HEK293T (cell line): ENCODE measurements around the gene GTPBP10.

Experiments
- ARNT ChIP-seq: fragments of 450-650 bp; IDR thresholded peaks from 2 replicates; pipeline ENCODE4 v1.6.1; 2017; ENCODE audit warnings: mild to moderate bottlenecking
- BHLHE40 ChIP-seq: fragments of 450-650 bp; IDR thresholded peaks from 2 replicates; pipeline ENCODE4 v1.6.1; 2016; ENCODE audit warnings: mild to moderate bottlenecking, moderate library complexity, borderline replicate concordance
- ELF4 ChIP-seq: fragments of 450-650 bp; IDR thresholded peaks from 2 replicates; pipeline ENCODE4 v1.6.1; 2017; ENCODE audit warnings: antibody characterized with exemption
- FOXA1 ChIP-seq: fragments of 450-650 bp; IDR thresholded peaks from 2 replicates; pipeline ENCODE4 v1.6.1; 2016; ENCODE audit warnings: mild to moderate bottlenecking
- FOXK2 ChIP-seq: fragments of 450-650 bp; IDR thresholded peaks from 2 replicates; pipeline ENCODE4 v1.6.1; 2016; ENCODE audit warnings: mild to moderate bottlenecking
- FOXM1 ChIP-seq: fragments of 450-650 bp; IDR thresholded peaks from 2 replicates; pipeline ENCODE4 v1.6.1; 2017; ENCODE audit warnings: mild to moderate bottlenecking, borderline replicate concordance
- HDGF ChIP-seq: fragments of 450-650 bp; IDR thresholded peaks from 2 replicates; pipeline ENCODE4 v1.6.1; 2017; ENCODE audit warnings: antibody characterized with exemption, borderline replicate concordance
- LEF1 ChIP-seq: fragments of 450-650 bp; IDR thresholded peaks from 2 replicates; pipeline ENCODE4 v1.6.1; 2017; ENCODE audit warnings: mild to moderate bottlenecking, borderline replicate concordance
- NFRKB ChIP-seq: fragments of 450-650 bp; IDR thresholded peaks from 2 replicates; pipeline ENCODE4 v1.6.1; 2016; ENCODE audit warnings: mild to moderate bottlenecking, moderate library complexity
- PKNOX1 ChIP-seq: fragments of 450-650 bp; IDR thresholded peaks from 2 replicates; pipeline ENCODE4 v1.6.1; 2016
- SP1 ChIP-seq: fragments of 450-650 bp; IDR thresholded peaks from 2 replicates; pipeline ENCODE4 v1.6.1; 2017
- SUZ12 ChIP-seq: fragments of 450-650 bp; IDR thresholded peaks from 2 replicates; pipeline ENCODE4 v1.6.1; 2016; ENCODE audit warnings: mild to moderate bottlenecking
- TARDBP ChIP-seq: fragments of 450-650 bp; IDR thresholded peaks from 2 replicates; pipeline ENCODE4 v1.6.1; 2016
- ZNF384 ChIP-seq: fragments of 450-650 bp; IDR thresholded peaks from 2 replicates; pipeline ENCODE4 v1.6.1; 2016

- TF ChIP-seq ARNT (no peak), FOXM1 (no peak), FOXK2 (no peak), SP1 (no peak), TARDBP (no peak), PKNOX1 (no peak), BHLHE40 (no peak), ELF4 (no peak), ZNF384 (no peak), LEF1 (no peak), HDGF (no peak), NFRKB (no peak), SUZ12 (no peak), FOXA1 (no peak)
Observed at GRCh38 chr7:90411510-90411909, 65.0 kb downstream of the GTPBP10 start.
